Measurements from ENCODE around the gene SP100.
"Not testable (repeated sequence)": the region's sequence is repeated elsewhere in the genome, so short reads cannot be mapped to it uniquely, and the experiment has no call there.

Gene SP100

GRCh38 chr2:230491219-230491618, 75.2 kb downstream of the SP100 start:
- H3K27ac ChIP-seq (ENCODE audit: low read depth in 2 of 2, low read length in 2 of 2); H3K27me3 ChIP-seq (ENCODE audit: control insufficient read depth in 2 of 2, insufficient read depth in 2 of 2, low read length in 2 of 2); H3K4me3 ChIP-seq (ENCODE audit: low read length in 2 of 2); H3K9ac ChIP-seq (ENCODE audit: low read depth in 1 of 2, low read length in 2 of 2); H3K4me1 ChIP-seq (ENCODE audit: control insufficient read depth in 2 of 2, insufficient read depth in 2 of 2, low read length in 2 of 2); H3K9me3 ChIP-seq (ENCODE audit: control insufficient read depth in 2 of 2, low read length in 2 of 2): not testable (repeated sequence)
- peaks cover 10 to 23% of the 10 kb centered on the region in 2 donors for H3K36me3 ChIP-seq (ENCODE audit: control insufficient read depth in 2 of 2, insufficient read depth in 2 of 2, low read length in 2 of 2)

- H3K36me3 ChIP-seq (ENCODE audit: control insufficient read depth in 2 of 2, insufficient read depth in 2 of 2, low read length in 2 of 2), result peaks cover 9 to 22% of the 10 kb centered on the region in 2 donors
Observed at GRCh38 chr2:230492107-230492506, 76.1 kb downstream of the SP100 start.

GRCh38 chr2:230494980-230495379, 79.0 kb downstream of the SP100 start:
- Histone ChIP-seq H3K9me3 (ENCODE audit: control insufficient read depth in 2 of 2, low read length in 2 of 2) (no peaks in the 10 kb centered on the region), H3K27ac (ENCODE audit: low read depth in 2 of 2, low read length in 2 of 2) (no peak overlapping the region), H3K27me3 (ENCODE audit: control insufficient read depth in 2 of 2, insufficient read depth in 2 of 2, low read length in 2 of 2) (no peaks in the 10 kb centered on the region), H3K4me3 (ENCODE audit: low read length in 2 of 2) (no peak overlapping the region), H3K9ac (ENCODE audit: low read depth in 1 of 2, low read length in 2 of 2) (no peak overlapping the region), H3K36me3 (ENCODE audit: control insufficient read depth in 2 of 2, insufficient read depth in 2 of 2, low read length in 2 of 2) (peaks cover 19 to 30% of the 10 kb centered on the region in 2 donors), H3K4me1 (ENCODE audit: control insufficient read depth in 2 of 2, insufficient read depth in 2 of 2, low read length in 2 of 2) (no peaks in the 10 kb centered on the region)

More at GRCh38 chr2:230492107-230492506, 76.1 kb downstream of the SP100 start:
- H3K4me3 ChIP-seq (ENCODE audit: low read length in 2 of 2), result no peak overlapping the region
- no peak overlapping the region for H3K9ac ChIP-seq (ENCODE audit: low read depth in 1 of 2, low read length in 2 of 2)
- H3K4me1 ChIP-seq (ENCODE audit: control insufficient read depth in 2 of 2, insufficient read depth in 2 of 2, low read length in 2 of 2), result no peaks in the 10 kb centered on the region
- H3K9me3 ChIP-seq (ENCODE audit: control insufficient read depth in 2 of 2, low read length in 2 of 2), result no peaks in the 10 kb centered on the region
- H3K27ac ChIP-seq (ENCODE audit: low read depth in 2 of 2, low read length in 2 of 2), result no peak overlapping the region
- no peaks in the 10 kb centered on the region for H3K27me3 ChIP-seq (ENCODE audit: control insufficient read depth in 2 of 2, insufficient read depth in 2 of 2, low read length in 2 of 2)

GRCh38 chr2:230496891-230497290, 80.9 kb downstream of the SP100 start:
- Histone ChIP-seq H3K4me3 (ENCODE audit: low read length in 2 of 2) (no peak overlapping the region), H3K27me3 (ENCODE audit: control insufficient read depth in 2 of 2, insufficient read depth in 2 of 2, low read length in 2 of 2) (no peaks in the 10 kb centered on the region), H3K9ac (ENCODE audit: low read depth in 1 of 2, low read length in 2 of 2) (no peak overlapping the region), H3K27ac (ENCODE audit: low read depth in 2 of 2, low read length in 2 of 2) (no peak overlapping the region), H3K9me3 (ENCODE audit: control insufficient read depth in 2 of 2, low read length in 2 of 2) (no peaks in the 10 kb centered on the region), H3K4me1 (ENCODE audit: control insufficient read depth in 2 of 2, insufficient read depth in 2 of 2, low read length in 2 of 2) (no peaks in the 10 kb centered on the region), H3K36me3 (ENCODE audit: control insufficient read depth in 2 of 2, insufficient read depth in 2 of 2, low read length in 2 of 2) (peaks cover 11 to 35% of the 10 kb centered on the region in 2 donors)

- H3K36me3 ChIP-seq (ENCODE audit: control insufficient read depth in 2 of 2, insufficient read depth in 2 of 2, low read length in 2 of 2), result peaks cover 18 to 41% of the 10 kb centered on the region in 2 donors
- no peak overlapping the region for H3K27ac ChIP-seq (ENCODE audit: low read depth in 2 of 2, low read length in 2 of 2)
- H3K27me3 ChIP-seq (ENCODE audit: control insufficient read depth in 2 of 2, insufficient read depth in 2 of 2, low read length in 2 of 2), result no peaks in the 10 kb centered on the region
- H3K4me3 ChIP-seq (ENCODE audit: low read length in 2 of 2), result no peak overlapping the region
- no peaks in the 10 kb centered on the region for H3K9me3 ChIP-seq (ENCODE audit: control insufficient read depth in 2 of 2, low read length in 2 of 2)
- no peak overlapping the region for H3K9ac ChIP-seq (ENCODE audit: low read depth in 1 of 2, low read length in 2 of 2)
- H3K4me1 ChIP-seq (ENCODE audit: control insufficient read depth in 2 of 2, insufficient read depth in 2 of 2, low read length in 2 of 2), result no peaks in the 10 kb centered on the region
Observed at GRCh38 chr2:230498506-230499107, 82.6 kb downstream of the SP100 start.

GRCh38 chr2:230502593-230502992, 86.6 kb downstream of the SP100 start:
- H3K4me1 ChIP-seq (ENCODE audit: control insufficient read depth in 2 of 2, insufficient read depth in 2 of 2, low read length in 2 of 2), result no peaks in the 10 kb centered on the region
- no peak overlapping the region for H3K9ac ChIP-seq (ENCODE audit: low read depth in 1 of 2, low read length in 2 of 2)
- H3K27me3 ChIP-seq (ENCODE audit: control insufficient read depth in 2 of 2, insufficient read depth in 2 of 2, low read length in 2 of 2), result no peaks in the 10 kb centered on the region
- H3K9me3 ChIP-seq (ENCODE audit: control insufficient read depth in 2 of 2, low read length in 2 of 2), result no peaks in the 10 kb centered on the region
- H3K36me3 ChIP-seq (ENCODE audit: control insufficient read depth in 2 of 2, insufficient read depth in 2 of 2, low read length in 2 of 2), result peaks cover 36 to 47% of the 10 kb centered on the region in 2 donors
- no peak overlapping the region for H3K4me3 ChIP-seq (ENCODE audit: low read length in 2 of 2)
- no peak overlapping the region for H3K27ac ChIP-seq (ENCODE audit: low read depth in 2 of 2, low read length in 2 of 2)

- no peak overlapping the region for H3K9ac ChIP-seq (ENCODE audit: low read depth in 1 of 2, low read length in 2 of 2)
- H3K27ac ChIP-seq (ENCODE audit: low read depth in 2 of 2, low read length in 2 of 2), result no peak overlapping the region
- H3K4me3 ChIP-seq (ENCODE audit: low read length in 2 of 2), result no peak overlapping the region
- no peaks in the 10 kb centered on the region for H3K9me3 ChIP-seq (ENCODE audit: control insufficient read depth in 2 of 2, low read length in 2 of 2)
- H3K27me3 ChIP-seq (ENCODE audit: control insufficient read depth in 2 of 2, insufficient read depth in 2 of 2, low read length in 2 of 2), result no peaks in the 10 kb centered on the region
- H3K4me1 ChIP-seq (ENCODE audit: control insufficient read depth in 2 of 2, insufficient read depth in 2 of 2, low read length in 2 of 2), result no peaks in the 10 kb centered on the region
- peaks cover 32 to 44% of the 10 kb centered on the region in 2 donors for H3K36me3 ChIP-seq (ENCODE audit: control insufficient read depth in 2 of 2, insufficient read depth in 2 of 2, low read length in 2 of 2)
Observed at GRCh38 chr2:230503798-230504197, 87.8 kb downstream of the SP100 start.

- Histone ChIP-seq H3K27ac (ENCODE audit: low read depth in 2 of 2, low read length in 2 of 2) (no peak overlapping the region), H3K36me3 (ENCODE audit: control insufficient read depth in 2 of 2, insufficient read depth in 2 of 2, low read length in 2 of 2) (peaks cover 25 to 45% of the 10 kb centered on the region in 2 donors), H3K4me1 (ENCODE audit: control insufficient read depth in 2 of 2, insufficient read depth in 2 of 2, low read length in 2 of 2) (no peaks in the 10 kb centered on the region), H3K9me3 (ENCODE audit: control insufficient read depth in 2 of 2, low read length in 2 of 2) (no peaks in the 10 kb centered on the region), H3K4me3 (ENCODE audit: low read length in 2 of 2) (no peak overlapping the region), H3K27me3 (ENCODE audit: control insufficient read depth in 2 of 2, insufficient read depth in 2 of 2, low read length in 2 of 2) (no peaks in the 10 kb centered on the region), H3K9ac (ENCODE audit: low read depth in 1 of 2, low read length in 2 of 2) (no peak overlapping the region)
Observed at GRCh38 chr2:230505162-230505561, 89.2 kb downstream of the SP100 start.

- Histone ChIP-seq H3K4me3 (ENCODE audit: low read length in 2 of 2) (no peak overlapping the region), H3K4me1 (ENCODE audit: control insufficient read depth in 2 of 2, insufficient read depth in 2 of 2, low read length in 2 of 2) (no peaks in the 10 kb centered on the region), H3K36me3 (ENCODE audit: control insufficient read depth in 2 of 2, insufficient read depth in 2 of 2, low read length in 2 of 2) (peaks cover 5 to 12% of the 10 kb centered on the region in 2 donors), H3K27ac (ENCODE audit: low read depth in 2 of 2, low read length in 2 of 2) (no peak overlapping the region), H3K9ac (ENCODE audit: low read depth in 1 of 2, low read length in 2 of 2) (no peak overlapping the region), H3K9me3 (ENCODE audit: control insufficient read depth in 2 of 2, low read length in 2 of 2) (no peaks in the 10 kb centered on the region), H3K27me3 (ENCODE audit: control insufficient read depth in 2 of 2, insufficient read depth in 2 of 2, low read length in 2 of 2) (no peaks in the 10 kb centered on the region)
Observed at GRCh38 chr2:230512955-230513748, 97.2 kb downstream of the SP100 start.

GRCh38 chr2:230520061-230520874, 104.3 kb downstream of the SP100 start:
- H3K9ac ChIP-seq (ENCODE audit: low read depth in 1 of 2, low read length in 2 of 2), result no peak overlapping the region

More at GRCh38 chr2:230520061-230520874, 104.3 kb downstream of the SP100 start:
- no peaks in the 10 kb centered on the region for H3K4me1 ChIP-seq (ENCODE audit: control insufficient read depth in 2 of 2, insufficient read depth in 2 of 2, low read length in 2 of 2)
- H3K27me3 ChIP-seq (ENCODE audit: control insufficient read depth in 2 of 2, insufficient read depth in 2 of 2, low read length in 2 of 2), result no peaks in the 10 kb centered on the region
- peaks cover 0 to 10% of the 10 kb centered on the region in 2 donors for H3K9me3 ChIP-seq (ENCODE audit: control insufficient read depth in 2 of 2, low read length in 2 of 2)
- no peak overlapping the region for H3K4me3 ChIP-seq (ENCODE audit: low read length in 2 of 2)
- no peak overlapping the region for H3K27ac ChIP-seq (ENCODE audit: low read depth in 2 of 2, low read length in 2 of 2)
- H3K36me3 ChIP-seq (ENCODE audit: control insufficient read depth in 2 of 2, insufficient read depth in 2 of 2, low read length in 2 of 2), result no peaks in the 10 kb centered on the region
